DOHH2 (cell line): ENCODE measurements around the gene CCDC77.

Source experiments
- CTCF ChIP-seq: fragments of 200-600 bp; sonication (generic); IDR thresholded peaks from one replicate; pipeline ENCODE4 v1.5.1; 2014; ENCODE audit warnings: antibody characterized with exemption, mild to moderate bottlenecking, low read depth, low read length; ENCODE audit not compliant: poor library complexity, severe bottlenecking
- EZH2phosphoT487 ChIP-seq: fragments of 200-600 bp; sonication (generic); IDR thresholded peaks from 2 replicates; pipeline ENCODE4 v1.6.1; 2017; ENCODE audit warnings: borderline replicate concordance, mild to moderate bottlenecking, antibody characterized with exemption, low read length, moderate library complexity, mixed read lengths

- TF ChIP-seq CTCF = no peak
- no peak for TF ChIP-seq EZH2phosphoT487
Observed at GRCh38 chr12:461425-461824, 60.0 kb downstream of the CCDC77 start.
